MM.1S (cell line): ENCODE data around the gene LSM7.

Experiments used
- DNase-seq: peaks from one replicate; pipeline ENCODE4 v3.0.0-alpha.2; 2015
- H2AFZ ChIP-seq: fragments of 300-600 bp; sonication (generic); 2 replicates; pipeline ENCODE4 v1.6.0; 2016; ENCODE audit warnings: antibody characterized with exemption, low read length
- H3F3A ChIP-seq: fragments of 300-600 bp; sonication (generic); 2 replicates; pipeline ENCODE4 v1.6.1; 2016; ENCODE audit warnings: mild to moderate bottlenecking, antibody characterized with exemption, low read length, moderate library complexity, mixed read lengths; ENCODE audit not compliant: insufficient read depth
- H3K27ac ChIP-seq: fragments of 300-600 bp; sonication (generic); 2 replicates; pipeline ENCODE4 v1.5.1; 2016; ENCODE audit warnings: mild to moderate bottlenecking, low read length
- H3K27me3 ChIP-seq: fragments of 300-600 bp; sonication (generic); replicated peaks from 2 replicates; pipeline ENCODE4 v1.6.0; 2016; ENCODE audit warnings: low read length; ENCODE audit not compliant: insufficient read depth
- H3K36me3 ChIP-seq: fragments of 300-600 bp; sonication (generic); replicated peaks from 2 replicates; pipeline ENCODE4 v1.6.1; 2016; ENCODE audit warnings: mild to moderate bottlenecking, low read length, mixed read lengths; ENCODE audit not compliant: insufficient read depth
- H3K4me1 ChIP-seq: fragments of 300-600 bp; sonication (generic); 2 replicates; pipeline ENCODE4 v1.6.1; 2016; ENCODE audit warnings: low read length, mixed read lengths
- H3K4me2 ChIP-seq: fragments of 300-600 bp; sonication (generic); 2 replicates; pipeline ENCODE4 v1.6.0; 2016; ENCODE audit warnings: low read depth, low read length
- H3K4me3 ChIP-seq: fragments of 300-600 bp; sonication (generic); 2 replicates; pipeline ENCODE4 v1.5.1; 2016; ENCODE audit warnings: low read length, mixed read lengths
- H3K79me2 ChIP-seq: fragments of 300-600 bp; sonication (generic); 2 replicates; pipeline ENCODE4 v1.6.1; 2016; ENCODE audit warnings: mixed run types, low read length, mixed read lengths
- H3K9ac ChIP-seq: fragments of 300-600 bp; sonication (generic); 2 replicates; pipeline ENCODE4 v1.6.1; 2016; ENCODE audit warnings: low read length, mixed read lengths
- H3K9me2 ChIP-seq: fragments of 300-600 bp; sonication (generic); replicated peaks from 2 replicates; pipeline ENCODE4 v1.6.1; 2016; ENCODE audit warnings: mild to moderate bottlenecking, low read length, mixed read lengths; ENCODE audit not compliant: insufficient read depth
- H3K9me3 ChIP-seq: fragments of 300-600 bp; sonication (generic); replicated peaks from 2 replicates; pipeline ENCODE4 v1.6.1; 2016; ENCODE audit warnings: mild to moderate bottlenecking, low read length, mixed read lengths; ENCODE audit not compliant: insufficient read depth
- H4K20me1 ChIP-seq: fragments of 300-600 bp; sonication (generic); 2 replicates; pipeline ENCODE4 v1.6.1; 2016; ENCODE audit warnings: mild to moderate bottlenecking, low read length, moderate library complexity, mixed read lengths; ENCODE audit not compliant: insufficient read depth
- CTCF ChIP-seq: fragments of 300-600 bp; sonication (generic); IDR thresholded peaks from 2 replicates; pipeline ENCODE4 v1.5.1; 2016; ENCODE audit warnings: antibody characterized with exemption, low read length, mixed read lengths
- EZH2 ChIP-seq: fragments of 300-600 bp; sonication (generic); optimal IDR thresholded peaks from 2 replicates; pipeline ENCODE3; 2017; ENCODE audit warnings: low read depth, mild to moderate bottlenecking, antibody characterized with exemption, low read length, mixed read lengths
- EZH2phosphoT487 ChIP-seq: fragments of 300-600 bp; sonication (generic); IDR thresholded peaks from 2 replicates; pipeline ENCODE4 v1.6.1; 2018; ENCODE audit warnings: antibody characterized with exemption, low read length

The LSM7 gene

GRCh38 chr19:2374808-2375207, 46.4 kb upstream of the LSM7 start:
- Histone ChIP-seq H3K9me2 (no peaks in the 10 kb centered on the region), H3K9me3 (no peaks in the 10 kb centered on the region; the same call in 1 of the 2 replicates), H4K20me1 (no peaks in the 10 kb centered on the region), H3K27me3 (peaks cover 42% of the 10 kb centered on the region), H3K4me2 (no peak overlapping the region), H2AFZ (no peak overlapping the region), H3K4me1 (no peaks in the 10 kb centered on the region), H3F3A (no peaks in the 10 kb centered on the region; the same call in 1 of the 2 replicates), H3K9ac (no peak overlapping the region), H3K36me3 (no peaks in the 10 kb centered on the region), H3K4me3 (no peak overlapping the region), H3K27ac (no peak overlapping the region), H3K79me2 (no peaks in the 10 kb centered on the region)
- TF ChIP-seq CTCF (no peak), EZH2phosphoT487 (no peak), EZH2 (no peak)
- no peak for DNase-seq

DNA sequence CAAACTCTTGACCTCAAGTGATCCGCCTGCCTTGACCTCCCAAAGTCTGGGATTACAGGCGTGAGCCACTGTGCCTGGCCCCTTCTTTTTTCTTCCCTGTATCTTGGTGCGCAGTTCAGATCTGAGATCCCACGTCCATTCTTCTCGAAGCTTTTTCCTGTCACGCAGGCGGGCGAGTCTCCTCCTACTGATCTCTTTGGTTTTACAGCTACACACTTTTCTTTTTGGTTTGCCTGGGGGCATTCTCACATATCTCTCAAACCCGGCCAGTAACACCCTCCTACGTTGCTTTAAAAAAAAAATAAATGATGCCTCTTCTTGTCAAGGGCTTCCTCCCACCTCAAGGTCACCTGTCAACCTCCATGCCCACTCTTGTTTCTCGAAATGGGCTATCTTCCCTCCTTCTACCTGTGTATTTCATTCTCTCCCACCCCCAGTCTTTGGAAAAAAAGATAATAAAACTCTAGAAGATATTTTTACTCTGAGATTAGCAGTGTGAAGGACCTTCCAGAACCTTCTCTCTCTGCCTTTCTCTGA, 43.8 kb upstream of the LSM7 start:
- Histone ChIP-seq H3K79me2 (no peaks in the 10 kb centered on the region), H3K27ac (no peak overlapping the region), H3K9ac (no peak overlapping the region), H3K36me3 (no peaks in the 10 kb centered on the region), H2AFZ (no peak overlapping the region), H3F3A (no peaks in the 10 kb centered on the region; the same call in 1 of the 2 replicates), H3K9me2 (no peaks in the 10 kb centered on the region), H3K9me3 (no peaks in the 10 kb centered on the region; the same call in 1 of the 2 replicates), H4K20me1 (no peaks in the 10 kb centered on the region), H3K27me3 (peaks cover 53% of the 10 kb centered on the region), H3K4me3 (no peak overlapping the region), H3K4me2 (no peak overlapping the region), H3K4me1 (no peaks in the 10 kb centered on the region)
- no peak for DNase-seq
- no peak for TF ChIP-seq EZH2
- TF ChIP-seq EZH2phosphoT487: no peak
- TF ChIP-seq CTCF: no peak

DNA sequence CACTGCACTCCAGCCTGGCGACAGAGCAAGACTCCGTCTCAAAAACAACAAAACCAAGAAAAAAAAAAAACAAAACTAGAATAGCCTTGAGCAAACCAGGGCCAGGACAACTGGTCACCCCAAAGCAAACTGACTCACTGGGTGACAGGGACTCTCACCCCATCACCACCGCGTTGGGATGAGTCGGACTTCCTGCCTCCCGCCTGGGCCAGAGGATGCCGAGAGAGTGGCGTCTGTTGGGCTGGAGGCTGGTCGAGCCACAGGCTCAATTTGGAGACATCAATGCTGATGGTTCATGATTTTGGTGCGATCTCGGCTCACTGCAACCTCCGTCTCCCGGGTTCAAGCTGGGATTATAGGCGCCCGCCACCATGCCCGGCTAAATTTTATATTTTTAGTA, 43.3 kb upstream of the LSM7 start:
- no peak overlapping the region for H2AFZ ChIP-seq
- H3K4me3 ChIP-seq: no peak overlapping the region
- TF ChIP-seq EZH2phosphoT487 (no peak), CTCF (no peak), EZH2 (no peak)
- no peaks in the 10 kb centered on the region for H3K36me3 ChIP-seq
- no peaks in the 10 kb centered on the region; the same call in 1 of the 2 replicates for H3K9me3 ChIP-seq
- H3K27ac ChIP-seq: no peak overlapping the region
- no peaks in the 10 kb centered on the region; the same call in 1 of the 2 replicates for H3F3A ChIP-seq
- H3K9ac ChIP-seq: no peak overlapping the region
- H4K20me1 ChIP-seq: no peaks in the 10 kb centered on the region
- no peaks in the 10 kb centered on the region for H3K4me1 ChIP-seq
- no peak overlapping the region for H3K4me2 ChIP-seq
- no peak for DNase-seq
- peaks cover 52% of the 10 kb centered on the region for H3K27me3 ChIP-seq
- no peaks in the 10 kb centered on the region for H3K79me2 ChIP-seq
- H3K9me2 ChIP-seq: no peaks in the 10 kb centered on the region
